Thymus (tissue), 11 donors: ENCODE results near the gene ST3GAL2. TPM values are rescaled to one million over a fixed set of nuclear protein-coding genes. Genes with fewer than 3 reads are reported as not detected.
A peak's percentile ranks its signal among the peaks of the same experiment; 100 is the strongest.

ENCODE experiments used
- DNase-seq, 9 donors: peaks; one replicate each; pipeline ENCODE4 v3.0.0-alpha.2; 2013; ENCODE audit warnings: low spot score in 9 of 9, low read depth in 6 of 9, missing footprints in 1 of 9
- H3K27ac ChIP-seq, 2 donors: one replicate each; pipeline ENCODE4 v1.5.1; 2013; ENCODE audit warnings: control low read depth in 1 of 2, low read depth in 1 of 2, low read length in 1 of 2, mild to moderate bottlenecking in 1 of 2, moderate library complexity in 1 of 2
- H3K27me3 ChIP-seq, 2 donors: one replicate each; pipeline ENCODE4 v1.5.1; 2013; ENCODE audit warnings: low read length in 1 of 2; ENCODE audit not compliant: control insufficient read depth in 2 of 2, insufficient read depth in 1 of 2
- H3K36me3 ChIP-seq, 2 donors: one replicate each; pipeline ENCODE4 v1.5.1; 2013; ENCODE audit warnings: low read length in 1 of 2, mild to moderate bottlenecking in 1 of 2, moderate library complexity in 1 of 2; ENCODE audit not compliant: control insufficient read depth in 2 of 2, insufficient read depth in 2 of 2
- H3K4me1 ChIP-seq, 2 donors: one replicate each; pipeline ENCODE4 v1.5.1; 2013; ENCODE audit warnings: low read length in 2 of 2; ENCODE audit not compliant: control insufficient read depth in 2 of 2, insufficient read depth in 2 of 2
- H3K4me3 ChIP-seq, 2 donors: one replicate each; pipeline ENCODE4 v1.5.1; 2013; ENCODE audit warnings: low read length in 2 of 2, control low read depth in 1 of 2, mild to moderate bottlenecking in 1 of 2
- H3K9me3 ChIP-seq, 2 donors: one replicate each; pipeline ENCODE4 v1.5.1; 2013; ENCODE audit warnings: low read length in 1 of 2, mild to moderate bottlenecking in 1 of 2; ENCODE audit not compliant: control insufficient read depth in 2 of 2, insufficient read depth in 1 of 2
- WGBS: extraction: QIAGEN DNeasy Blood & Tissue Kit; methylation state at CpG from one replicate; pipeline ENCODE4 v1.1.7; 2013; 5-methylcytosine and 5-hydroxymethylcytosine counted together
- polyA plus RNA-seq: library from polyadenylated mRNA; stranded (reverse); fragments of 200-250 nt; gene quantifications from one replicate; pipeline ENCODE4 v1.2.3, GENCODE V29; 2013
- total RNA-seq: library from RNA; stranded (reverse); fragments of 120-200 nt; gene quantifications from one replicate; pipeline ENCODE4 v1.2.4, GENCODE V29; 2013
- donor health status: healthy.

Gene ST3GAL2
- total and polyA plus RNA-seq, 2 donors, result 11.8 to 18.7 TPM

DNA sequence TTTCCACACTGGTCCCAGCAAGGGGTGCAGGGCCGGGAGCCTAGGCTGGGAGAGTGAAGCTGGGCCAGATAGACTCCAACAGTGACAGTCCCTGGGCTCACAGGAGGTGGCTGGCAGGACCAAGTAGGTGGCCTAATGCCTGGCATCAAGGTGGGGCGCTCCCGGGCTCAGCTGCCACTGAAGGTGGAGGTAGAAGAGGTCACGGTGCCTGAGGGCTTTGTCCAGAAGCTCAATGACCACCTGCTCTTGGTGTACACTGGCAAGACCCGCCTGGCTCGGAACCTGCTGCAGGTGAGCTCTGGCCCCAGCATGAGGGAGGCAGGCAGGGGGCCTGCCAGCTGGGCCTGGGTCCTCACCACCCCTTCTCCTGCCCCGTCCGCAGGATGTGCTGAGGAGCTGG lies 39.3 kb upstream of the ST3GAL2 start:
- 93% methylated on average over 8 of the region's 8 CpGs for WGBS
- peaks cover 47 to 50% of the 10 kb centered on the region in 2 donors for H3K36me3 ChIP-seq
- H3K9me3 ChIP-seq, result no peaks in the 10 kb centered on the region

DNA sequence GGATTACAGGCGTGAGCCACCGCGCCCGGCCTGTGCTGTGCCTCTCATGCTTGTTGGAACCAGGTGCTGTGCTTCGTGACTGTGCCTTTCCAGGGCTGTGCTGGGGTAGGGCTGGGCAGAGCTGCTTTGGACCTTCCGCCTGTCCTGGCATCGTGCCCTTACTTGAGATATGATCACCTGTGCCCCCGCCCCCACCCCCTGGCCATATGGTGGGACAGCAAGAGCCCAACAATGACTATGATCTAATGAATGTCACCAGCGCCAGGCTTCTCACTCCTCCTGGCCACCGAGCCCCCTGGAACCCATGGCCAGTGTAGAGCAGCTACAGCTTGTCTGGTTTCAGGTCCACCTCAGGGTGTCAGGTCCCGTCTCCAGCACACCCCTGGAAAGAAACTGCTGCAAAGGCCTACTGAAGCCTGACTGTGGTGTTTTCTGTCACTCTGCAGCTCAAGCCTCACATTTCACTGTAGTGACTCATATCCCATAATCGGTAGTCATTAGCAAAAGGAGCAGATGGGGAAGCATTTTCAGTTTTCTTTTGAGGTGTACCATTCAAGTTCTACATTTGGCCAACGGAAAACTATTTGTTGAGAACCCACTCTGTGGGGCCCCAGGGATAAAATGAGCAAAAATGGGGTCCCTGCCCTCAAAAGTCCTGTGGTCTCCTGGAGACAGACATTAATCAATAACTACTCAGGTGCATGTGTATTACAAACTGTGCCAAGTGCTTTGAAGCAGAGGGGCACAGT lies 37.5 kb upstream of the ST3GAL2 start:
- WGBS, result 95% methylated on average over 13 of the region's 13 CpGs
- no peaks in the 10 kb centered on the region for H3K9me3 ChIP-seq
- peak overlapping the region; percentile 2 to 57 for H3K27ac ChIP-seq
- peaks cover 37 to 45% of the 10 kb centered on the region in 2 donors for H3K36me3 ChIP-seq
- no peak overlapping the region for H3K4me3 ChIP-seq
- peaks cover 0 to 4% of the 10 kb centered on the region in 2 donors for H3K4me1 ChIP-seq
- H3K27me3 ChIP-seq, result no peaks in the 10 kb centered on the region
- peak in 1 of 9 donors; percentile 30 for DNase-seq

More for the DNA sequence above, 39.3 kb upstream of the ST3GAL2 start:
- Histone ChIP-seq H3K4me1 (peaks cover 0 to 4% of the 10 kb centered on the region in 2 donors), H3K27me3 (no peaks in the 10 kb centered on the region), H3K4me3 (no peak overlapping the region), H3K27ac (no peak overlapping the region)
- DNase-seq, result no peak

DNA sequence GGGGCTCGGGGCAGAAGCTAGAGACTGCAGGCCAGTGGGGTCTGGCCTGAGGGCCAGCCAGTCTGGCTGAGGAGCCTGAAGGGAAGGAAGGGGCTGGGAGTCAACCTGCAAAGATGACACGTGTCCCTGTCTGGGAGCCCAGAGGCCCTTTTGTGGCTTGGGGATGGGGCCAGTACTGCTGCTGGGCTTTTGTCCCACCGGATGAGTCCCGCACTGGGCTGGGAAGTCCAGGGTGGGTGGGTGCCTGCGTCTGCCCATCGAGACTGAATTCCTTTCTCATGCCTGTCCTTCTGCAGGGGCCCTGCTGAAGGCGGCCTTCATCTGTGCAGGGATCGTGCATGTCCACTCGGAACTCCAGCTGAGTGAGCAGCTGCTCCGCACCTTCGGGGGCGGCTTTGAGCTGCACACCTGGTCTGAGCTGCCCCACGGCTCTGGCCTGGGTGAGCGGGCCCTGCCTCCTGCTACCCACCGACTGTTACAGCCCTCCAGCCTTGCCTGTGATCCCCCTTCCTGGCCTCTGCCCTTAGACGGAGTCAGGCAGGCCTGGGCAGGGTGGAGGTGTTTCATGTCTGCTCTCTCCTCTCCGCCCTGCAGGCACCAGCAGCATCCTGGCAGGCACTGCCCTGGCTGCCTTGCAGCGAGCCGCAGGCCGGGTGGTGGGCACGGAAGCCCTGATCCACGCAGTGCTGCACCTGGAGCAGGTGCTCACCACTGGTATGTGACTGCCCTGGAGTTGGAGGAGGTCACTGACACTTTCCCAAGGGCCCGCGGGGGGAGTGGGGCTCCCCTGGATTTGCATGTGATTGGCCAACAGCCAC lies 36.4 kb upstream of the ST3GAL2 start:
- no peak for DNase-seq
- no peak overlapping the region for H3K4me3 ChIP-seq
- 94% methylated on average over 24 of the region's 24 CpGs for WGBS
- H3K27me3 ChIP-seq, result no peaks in the 10 kb centered on the region
- H3K36me3 ChIP-seq, result peaks cover 25 to 34% of the 10 kb centered on the region in 2 donors
- H3K9me3 ChIP-seq, result no peaks in the 10 kb centered on the region
- H3K4me1 ChIP-seq, result peaks cover 0 to 4% of the 10 kb centered on the region in 2 donors
- no peak overlapping the region for H3K27ac ChIP-seq

DNA sequence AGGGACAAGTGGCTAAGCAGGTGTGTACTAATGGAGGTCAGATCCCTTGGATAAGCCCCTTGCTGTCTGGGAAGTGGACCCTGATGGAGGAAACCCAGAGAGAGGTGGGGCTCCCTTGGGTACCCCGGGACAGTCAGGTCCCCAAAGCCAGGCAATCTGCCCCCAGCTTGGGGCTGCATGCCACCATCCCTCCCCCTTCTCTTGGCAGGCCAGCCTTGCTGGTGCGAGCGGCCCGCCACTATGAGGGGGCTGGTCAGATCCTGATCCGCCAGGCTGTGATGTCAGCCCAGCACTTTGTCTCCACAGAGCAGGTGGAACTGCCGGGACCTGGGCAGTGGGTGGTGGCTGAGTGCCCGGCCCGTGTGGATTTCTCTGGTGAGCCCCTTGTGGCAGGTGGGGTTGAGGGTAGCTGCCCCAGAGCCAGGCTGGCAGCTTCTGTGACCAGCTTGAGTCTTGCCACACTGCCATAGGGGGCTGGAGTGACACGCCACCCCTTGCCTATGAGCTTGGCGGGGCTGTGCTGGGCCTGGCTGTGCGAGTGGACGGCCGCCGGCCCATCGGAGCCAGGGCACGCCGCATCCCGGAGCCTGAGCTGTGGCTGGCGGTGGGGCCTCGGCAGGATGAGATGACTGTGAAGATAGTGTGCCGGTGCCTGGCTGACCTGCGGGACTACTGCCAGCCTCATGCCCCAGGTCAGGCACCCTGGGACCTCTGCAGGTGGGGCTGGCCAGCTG lies 35.6 kb upstream of the ST3GAL2 start:
- WGBS, result 98% methylated on average over 22 of the region's 22 CpGs
- DNase-seq, result no peak
- no peak overlapping the region for H3K4me3 ChIP-seq
- H3K27me3 ChIP-seq, result no peaks in the 10 kb centered on the region
- peaks cover 18 to 26% of the 10 kb centered on the region in 2 donors for H3K36me3 ChIP-seq
- H3K27ac ChIP-seq, result no peak overlapping the region
- no peaks in the 10 kb centered on the region for H3K9me3 ChIP-seq
- peaks cover 0 to 4% of the 10 kb centered on the region in 2 donors for H3K4me1 ChIP-seq

DNA sequence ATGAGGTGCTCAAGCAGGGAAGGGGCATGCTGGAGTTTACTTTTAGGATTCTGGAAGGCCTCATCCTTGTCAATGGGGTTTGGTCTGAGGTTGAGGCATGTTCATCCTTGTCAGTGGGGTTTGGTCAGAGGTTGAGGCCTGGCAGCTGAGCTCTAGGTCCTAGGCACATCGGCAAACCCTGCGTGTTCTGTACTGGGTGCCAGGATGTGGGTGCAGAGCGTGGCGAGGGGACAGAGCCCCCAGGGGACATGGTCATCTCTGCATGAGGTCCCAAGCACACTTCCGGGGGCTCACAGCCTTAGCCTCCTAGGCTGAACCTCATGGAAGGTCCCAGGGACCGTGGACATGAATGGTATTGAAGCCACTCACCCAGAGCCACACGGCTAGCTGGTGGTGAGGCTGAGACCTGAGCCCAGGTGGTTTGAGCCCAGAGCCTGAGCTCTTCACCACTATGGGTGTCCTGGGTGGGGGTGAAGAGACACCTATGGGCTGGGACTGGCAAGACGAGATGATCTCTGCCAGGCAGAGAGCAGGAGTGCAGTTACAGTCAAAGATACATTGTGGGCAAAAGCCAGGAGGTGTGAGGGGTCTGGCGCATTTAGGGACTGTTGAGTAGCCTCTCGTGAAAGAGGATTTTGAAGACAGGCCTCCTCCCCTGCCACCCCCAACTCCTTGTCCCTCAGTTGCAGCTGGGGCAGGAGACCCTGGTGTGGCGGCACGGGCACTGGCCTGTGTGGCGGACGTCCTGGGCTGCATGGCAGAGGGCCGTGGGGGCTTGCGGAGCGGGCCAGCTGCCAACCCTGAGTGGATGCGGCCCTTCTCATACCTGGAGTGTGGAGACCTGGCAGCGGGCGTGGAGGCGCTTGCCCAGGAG lies 34.8 kb upstream of the ST3GAL2 start:
- no peak overlapping the region for H3K27ac ChIP-seq
- peaks cover 0 to 4% of the 10 kb centered on the region in 2 donors for H3K4me1 ChIP-seq
- WGBS, result 95% methylated on average over 21 of the region's 21 CpGs
- H3K4me3 ChIP-seq, result no peak overlapping the region
- H3K36me3 ChIP-seq, result peaks cover 11 to 25% of the 10 kb centered on the region in 2 donors
- DNase-seq, result no peak
- no peaks in the 10 kb centered on the region for H3K27me3 ChIP-seq
- H3K9me3 ChIP-seq, result no peaks in the 10 kb centered on the region

DNA sequence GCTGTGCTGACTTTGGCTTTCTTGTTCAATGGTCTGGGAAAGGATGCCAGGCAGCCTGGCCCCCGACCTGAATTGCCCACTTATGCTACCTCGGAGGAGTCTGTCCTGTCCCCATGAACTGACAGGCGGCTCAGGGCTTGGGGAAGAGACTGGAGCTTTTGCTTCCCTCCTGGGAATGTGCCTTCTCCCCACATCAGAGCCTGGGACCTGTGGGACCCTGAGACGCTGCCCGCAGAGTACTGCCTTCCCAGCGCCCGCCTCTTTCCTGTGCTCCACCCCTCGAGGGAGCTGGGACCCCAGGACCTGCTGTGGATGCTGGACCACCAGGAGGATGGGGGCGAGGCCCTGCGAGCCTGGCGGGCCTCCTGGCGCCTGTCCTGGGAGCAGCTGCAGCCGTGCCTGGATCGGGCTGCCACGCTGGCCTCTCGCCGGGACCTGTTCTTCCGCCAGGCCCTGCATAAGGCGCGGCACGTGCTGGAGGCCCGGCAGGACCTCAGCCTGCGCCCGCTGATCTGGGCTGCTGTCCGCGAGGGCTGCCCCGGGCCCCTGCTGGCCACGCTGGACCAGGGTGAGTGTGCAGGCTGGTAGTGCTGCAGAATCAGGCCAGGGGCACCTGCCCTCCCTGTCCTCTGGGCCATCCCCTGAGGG lies 34.0 kb upstream of the ST3GAL2 start:
- Histone ChIP-seq H3K36me3 (peaks cover 5 to 19% of the 10 kb centered on the region in 2 donors), H3K4me3 (no peak overlapping the region)

DNA sequence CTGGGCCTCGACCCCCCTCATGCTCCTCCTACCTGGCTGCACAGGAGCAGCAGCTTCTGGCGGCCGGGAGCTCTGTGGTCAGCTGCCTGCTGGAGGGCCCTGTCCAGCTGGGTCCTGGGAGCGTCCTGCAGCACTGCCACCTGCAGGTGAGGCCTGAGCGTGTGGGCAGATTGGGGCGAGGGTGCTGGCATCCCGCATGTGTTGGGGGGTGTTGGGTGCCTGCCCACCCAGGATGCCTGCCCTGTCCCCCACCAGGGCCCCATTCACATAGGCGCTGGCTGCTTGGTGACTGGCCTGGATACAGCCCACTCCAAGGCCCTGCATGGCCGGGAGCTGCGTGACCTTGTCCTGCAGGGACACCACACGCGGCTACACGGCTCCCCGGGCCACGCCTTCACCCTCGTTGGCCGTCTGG lies 32.0 kb upstream of the ST3GAL2 start:
- 97% methylated on average over 17 of the region's 17 CpGs for WGBS
- Histone ChIP-seq H3K4me3 (no peak overlapping the region), H3K27me3 (no peaks in the 10 kb centered on the region), H3K4me1 (no peaks in the 10 kb centered on the region), H3K36me3 (peaks cover 4 to 14% of the 10 kb centered on the region in 2 donors), H3K27ac (no peak overlapping the region), H3K9me3 (no peaks in the 10 kb centered on the region)
- no peak for DNase-seq

More for the DNA sequence above, 34.0 kb upstream of the ST3GAL2 start:
- H3K9me3 ChIP-seq, result no peaks in the 10 kb centered on the region
- no peaks in the 10 kb centered on the region for H3K27me3 ChIP-seq
- no peak overlapping the region for H3K27ac ChIP-seq
- no peak for DNase-seq
- WGBS, result 95% methylated on average over 28 of the region's 28 CpGs
- H3K4me1 ChIP-seq, result peaks cover 0 to 4% of the 10 kb centered on the region in 2 donors
